A673 (cell line): Measurements from ENCODE around the gene RFXANK. TPM values are rescaled to one million over a fixed set of nuclear protein-coding genes. Genes with fewer than 3 reads are reported as not detected.

Experiments
- BruUV-seq: library from RNA; stranded (reverse); fragments of 400-500 nt; replicated peaks from 2 replicates; lab custom pipeline; 2021; lab: Mats Ljungman, UMichigan
- CTCF ChIA-PET: fragments of 300-600 bp; sonication (Branson Sonifier 250); formaldehyde crosslinking; loops from one replicate; lab custom pipeline; 2022; ENCODE audit warnings: antibody characterized with exemption; lab: Charles Lee
- POLR2A ChIA-PET: fragments of 300-600 bp; sonication (Branson Sonifier 250); formaldehyde crosslinking; loops from one replicate; lab custom pipeline; 2022; ENCODE audit warnings: antibody characterized with exemption; ENCODE audit not compliant: low non-redundant PET; lab: Charles Lee
- DNase-seq: peaks from one replicate; pipeline ENCODE4 v3.0.0-alpha.2; 2015; ENCODE audit warnings: low spot score
- H3K27ac ChIP-seq: fragments of 200-600 bp; sonication (generic); 2 replicates; pipeline ENCODE4 v1.5.1; 2016; ENCODE audit warnings: mixed run types, low read depth, mild to moderate bottlenecking, mixed read lengths, antibody characterized with exemption, low read length; ENCODE audit not compliant: poor library complexity, severe bottlenecking
- H3K27me3 ChIP-seq: fragments of 200-600 bp; sonication (generic); replicated peaks from 2 replicates; pipeline ENCODE4 v1.6.1; 2017; ENCODE audit warnings: mixed run types, low read depth, mild to moderate bottlenecking, mixed read lengths, antibody characterized with exemption, low read length; ENCODE audit not compliant: insufficient read depth, poor library complexity
- H3K36me3 ChIP-seq: fragments of 200-600 bp; sonication (generic); 2 replicates; pipeline ENCODE4 v1.6.1; 2016; ENCODE audit warnings: mixed run types, mild to moderate bottlenecking, mixed read lengths, antibody characterized with exemption, low read length; ENCODE audit not compliant: insufficient read depth, poor library complexity, severe bottlenecking
- H3K4me1 ChIP-seq: fragments of 200-600 bp; sonication (generic); 2 replicates; pipeline ENCODE4 v1.6.1; 2017; ENCODE audit warnings: mixed run types, mild to moderate bottlenecking, mixed read lengths, antibody characterized with exemption, low read length; ENCODE audit not compliant: insufficient read depth, poor library complexity, severe bottlenecking
- H3K4me3 ChIP-seq: fragments of 200-600 bp; sonication (generic); 2 replicates; pipeline ENCODE4 v1.5.1; 2016; ENCODE audit warnings: low read depth, mixed run types, mild to moderate bottlenecking, mixed read lengths, low read length; ENCODE audit not compliant: poor library complexity, severe bottlenecking
- H3K9me3 ChIP-seq: fragments of 200-600 bp; sonication (generic); 2 replicates; pipeline ENCODE4 v1.6.1; 2016; ENCODE audit warnings: mixed run types, low read depth, mild to moderate bottlenecking, mixed read lengths, antibody characterized with exemption, low read length; ENCODE audit not compliant: poor library complexity, severe bottlenecking
- EZH2 ChIP-seq: fragments of 200-600 bp; sonication (generic); IDR thresholded peaks from 2 replicates; pipeline ENCODE4 v1.6.1; 2017; ENCODE audit warnings: borderline replicate concordance, low read depth, mild to moderate bottlenecking, mixed read lengths, antibody characterized with exemption, low read length; ENCODE audit not compliant: poor library complexity, severe bottlenecking
- intact Hi-C: fragments of 100-400 bp; cut with micrococcal nuclease; formaldehyde crosslinking; loops from one replicate; pipeline ENCODE4 v1.10.0; 2022; ENCODE audit not compliant: unreplicated experiment
- total RNA-seq: library from RNA; stranded (reverse); gene quantifications from 2 replicates; pipeline ENCODE4 v1.2.3, GENCODE V29; 2021
- TF ChIP-seq, protein P1 (sequence below): fragments of 300-800, 200-600 bp; sonication (generic); conservative IDR thresholded peaks from 2 replicates; pipeline ENCODE4 v1.5.1; 2017; ENCODE audit warnings: low read depth, mild to moderate bottlenecking, antibody characterized with exemption, low read length, moderate library complexity, mixed read lengths

The RFXANK gene
- total RNA-seq, 1 experiment from 2014 or later, result 96.3 TPM

GRCh38 chr19:19176950-19177349 lies 15.1 kb upstream of the RFXANK start:
- Histone ChIP-seq H3K36me3 (no peaks in the 10 kb centered on the region), H3K9me3 (no peaks in the 10 kb centered on the region), H3K27ac (no peak overlapping the region), H3K4me1 (peaks cover 7% of the 10 kb centered on the region), H3K27me3 (no peaks in the 10 kb centered on the region), H3K4me3 (no peak overlapping the region)
- DNase-seq, result no peak
- intact Hi-C loops, result no loop called here
- POLR2A ChIA-PET, result no interaction called here
- TF ChIP-seq, protein P1, sequence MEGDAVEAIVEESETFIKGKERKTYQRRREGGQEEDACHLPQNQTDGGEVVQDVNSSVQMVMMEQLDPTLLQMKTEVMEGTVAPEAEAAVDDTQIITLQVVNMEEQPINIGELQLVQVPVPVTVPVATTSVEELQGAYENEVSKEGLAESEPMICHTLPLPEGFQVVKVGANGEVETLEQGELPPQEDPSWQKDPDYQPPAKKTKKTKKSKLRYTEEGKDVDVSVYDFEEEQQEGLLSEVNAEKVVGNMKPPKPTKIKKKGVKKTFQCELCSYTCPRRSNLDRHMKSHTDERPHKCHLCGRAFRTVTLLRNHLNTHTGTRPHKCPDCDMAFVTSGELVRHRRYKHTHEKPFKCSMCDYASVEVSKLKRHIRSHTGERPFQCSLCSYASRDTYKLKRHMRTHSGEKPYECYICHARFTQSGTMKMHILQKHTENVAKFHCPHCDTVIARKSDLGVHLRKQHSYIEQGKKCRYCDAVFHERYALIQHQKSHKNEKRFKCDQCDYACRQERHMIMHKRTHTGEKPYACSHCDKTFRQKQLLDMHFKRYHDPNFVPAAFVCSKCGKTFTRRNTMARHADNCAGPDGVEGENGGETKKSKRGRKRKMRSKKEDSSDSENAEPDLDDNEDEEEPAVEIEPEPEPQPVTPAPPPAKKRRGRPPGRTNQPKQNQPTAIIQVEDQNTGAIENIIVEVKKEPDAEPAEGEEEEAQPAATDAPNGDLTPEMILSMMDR, result no peak
- no peak for TF ChIP-seq EZH2
- no TSS peak for BruUV-seq
- CTCF ChIA-PET, result interaction anchor here (1.1 kb wide), 1 partner anchor 31 kb away, joined by 3 read pairs; no protein-coding TSS in a partner anchor

DNA sequence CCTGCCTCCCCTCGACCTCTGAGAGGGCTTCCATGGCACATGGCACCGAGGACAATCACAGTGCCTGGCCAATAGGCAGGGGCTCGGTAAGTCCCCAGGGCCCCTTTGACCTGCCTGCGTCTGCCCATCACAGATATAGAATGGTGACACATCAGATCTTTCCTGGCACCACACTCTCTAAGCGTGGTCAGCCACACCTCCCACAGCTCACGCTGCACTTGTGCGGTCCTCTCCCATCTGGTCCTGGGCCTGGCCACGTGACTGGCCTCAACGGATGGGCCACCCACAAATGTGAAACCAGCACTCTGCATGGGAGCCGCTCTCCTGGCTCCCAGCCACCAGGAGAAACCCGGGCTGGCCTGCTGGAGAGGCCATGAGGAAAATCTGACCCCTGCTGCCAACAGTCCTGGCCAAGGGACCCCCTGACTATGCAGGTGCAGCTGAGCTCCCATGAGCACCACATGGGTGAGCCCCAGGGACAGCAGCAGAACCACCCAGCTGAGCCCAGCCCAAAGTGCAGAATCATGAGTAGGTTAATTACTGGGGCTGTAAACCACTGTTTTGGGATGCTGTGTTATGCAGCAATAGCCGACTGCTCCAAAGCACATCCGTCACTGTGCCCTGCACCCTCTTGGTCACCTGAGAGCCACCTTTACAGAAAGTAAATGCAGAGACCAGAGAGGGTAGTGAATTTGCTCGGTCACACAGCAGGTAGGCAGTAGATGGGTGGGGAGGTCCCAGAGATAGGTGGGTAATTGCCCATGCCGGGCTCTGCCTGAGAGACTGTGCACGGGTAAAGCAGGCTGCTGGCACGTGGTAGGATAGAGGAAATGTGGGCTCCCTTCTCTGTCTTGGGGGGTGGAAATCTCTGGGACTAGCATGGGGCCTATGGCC lies 12.3 kb upstream of the RFXANK start:
- H3K27ac ChIP-seq, result no peak overlapping the region
- ChIA-PET POLR2A (no interaction called here), CTCF (no interaction called here)
- no TSS peak for BruUV-seq
- no peak overlapping the region for H3K4me3 ChIP-seq
- TF ChIP-seq, protein P1, result no peak
- TF ChIP-seq EZH2, result no peak
- intact Hi-C loops, result no loop called here
- no peaks in the 10 kb centered on the region for H3K36me3 ChIP-seq
- no peak for DNase-seq
- H3K27me3 ChIP-seq, result no peaks in the 10 kb centered on the region
- H3K9me3 ChIP-seq, result no peaks in the 10 kb centered on the region
- no peaks in the 10 kb centered on the region for H3K4me1 ChIP-seq

DNA sequence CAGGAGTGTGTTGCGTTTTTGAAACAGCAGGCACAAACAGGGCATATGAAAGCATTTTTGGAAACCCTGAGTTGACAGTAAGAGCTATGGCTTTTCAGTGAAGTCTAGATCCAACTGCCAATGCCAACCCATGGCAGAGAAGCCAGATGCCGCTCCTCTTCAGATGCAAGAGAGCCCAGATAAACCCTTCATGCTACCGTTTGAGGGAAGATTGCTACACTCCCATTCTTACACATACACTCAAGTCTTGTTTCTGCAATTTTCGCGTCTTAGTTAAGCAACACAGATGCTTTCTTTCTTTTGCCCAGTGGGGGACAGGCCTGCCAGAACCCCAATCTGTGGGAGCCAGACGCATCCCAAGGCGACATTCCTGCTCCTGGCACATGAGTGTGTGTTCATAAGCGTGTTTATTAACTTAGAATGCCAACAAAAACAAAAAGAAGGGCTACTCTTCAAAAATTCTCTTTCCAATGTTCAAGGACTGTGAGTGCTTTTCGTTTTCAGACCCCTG lies 10.5 kb upstream of the RFXANK start:
- ChIA-PET POLR2A (no interaction called here), CTCF (no interaction called here)
- no peak overlapping the region for H3K4me3 ChIP-seq
- intact Hi-C loops, result no loop called here
- no peaks in the 10 kb centered on the region for H3K27me3 ChIP-seq
- no TSS peak for BruUV-seq
- H3K27ac ChIP-seq, result no peak overlapping the region
- DNase-seq, result no peak
- H3K4me1 ChIP-seq, result no peaks in the 10 kb centered on the region
- H3K9me3 ChIP-seq, result no peaks in the 10 kb centered on the region
- TF ChIP-seq, protein P1, result no peak
- TF ChIP-seq EZH2, result no peak
- H3K36me3 ChIP-seq, result no peaks in the 10 kb centered on the region
